NCI-H146 treated with DMSO at 0.1 percent for 48 hours (cell line): ENCODE measurements around the gene S100P.

Experiments
- DNase-seq: peaks from one replicate; lab custom pipeline; 2025; ENCODE audit not compliant: unreplicated experiment; lab: John Stamatoyannopoulos, UW

Gene S100P

GRCh38 chr4:6695660-6696610, 2.3 kb downstream of the S100P start:
- peak; percentile 30 for DNase-seq

GRCh38 chr4:6696611-6697010, 2.9 kb downstream of the S100P start:
- no peak for DNase-seq

- DNase-seq = no peak
These were observed 3.5 kb downstream of the S100P start for GRCh38 chr4:6697131-6697530.

GRCh38 chr4:6699388-6699787, 5.7 kb downstream of the S100P start:
- no peak for DNase-seq

- DNase-seq = no peak
These were observed 6.2 kb downstream of the S100P start for GRCh38 chr4:6699903-6700302.

GRCh38 chr4:6701371-6701770, 7.7 kb downstream of the S100P start:
- no peak for DNase-seq

GRCh38 chr4:6702761-6703160, 9.1 kb downstream of the S100P start:
- DNase-seq = no peak

GRCh38 chr4:6703786-6704185, 10.1 kb downstream of the S100P start:
- no peak for DNase-seq

- DNase-seq = no peak
These were observed 12.0 kb downstream of the S100P start for GRCh38 chr4:6705646-6706045.

GRCh38 chr4:6706173-6706572, 12.5 kb downstream of the S100P start:
- DNase-seq = no peak

- DNase-seq = peak; percentile 92
These were observed 15.8 kb downstream of the S100P start, which contains the start of gene MRFAP1L1 for GRCh38 chr4:6709230-6710114. MRFAP1L1 (minus strand) TSS chr4:6709865; CDS start chr4:6709629, 236 bp downstream.

GRCh38 chr4:6710282-6710681, 16.6 kb downstream of the S100P start:
- DNase-seq = no peak

- DNase-seq = no peak
These were observed 17.3 kb downstream of the S100P start for GRCh38 chr4:6710996-6711395.

- DNase-seq = no peak
These were observed 21.3 kb downstream of the S100P start for GRCh38 chr4:6714954-6715353.

- DNase-seq = no peak
These were observed 22.0 kb downstream of the S100P start for GRCh38 chr4:6715704-6716017.

- peak; percentile 81 for DNase-seq
These were observed 22.6 kb downstream of the S100P start, which contains the start of gene BLOC1S4 for GRCh38 chr4:6716018-6716911. BLOC1S4 (plus strand) TSS chr4:6716174; CDS start chr4:6716210, 36 bp downstream.

- no peak for DNase-seq
These were observed 23.4 kb downstream of the S100P start for GRCh38 chr4:6716958-6717655.

- DNase-seq = no peak
These were observed 25.4 kb downstream of the S100P start for GRCh38 chr4:6718932-6719610.

GRCh38 chr4:6719611-6720179, 26.0 kb downstream of the S100P start:
- DNase-seq = no peak
